OCI-LY7 (cell line): ENCODE data around the gene NME7. TPM values are rescaled to one million over a fixed set of nuclear protein-coding genes. Genes with fewer than 3 reads are reported as not detected.
A peak's percentile ranks its signal among the peaks of the same experiment; 100 is the strongest.

Source experiments
- BruUV-seq: library from RNA; stranded (reverse); fragments of 400-500 nt; replicated peaks from 2 replicates; lab custom pipeline; 2021; lab: Mats Ljungman, UMichigan
- CTCF ChIA-PET: fragments of 300-600 bp; sonication (Branson Sonifier 250); formaldehyde crosslinking; loops from one replicate; lab custom pipeline; 2022; ENCODE audit warnings: antibody characterized with exemption; ENCODE audit not compliant: unreplicated experiment; lab: Charles Lee
- POLR2A ChIA-PET: fragments of 300-600 bp; sonication (Branson Sonifier 250); formaldehyde crosslinking; loops from one replicate; lab custom pipeline; 2022; ENCODE audit warnings: antibody characterized with exemption; lab: Charles Lee
- DNase-seq: peaks from one replicate; pipeline ENCODE4 v3.0.0-alpha.2; 2015; ENCODE audit warnings: low spot score
- H2AFZ ChIP-seq: fragments of 200-600 bp; sonication (generic), shearing (Covaris generic); 2 replicates; pipeline ENCODE4 v1.6.1; 2014; ENCODE audit warnings: mild to moderate bottlenecking, antibody characterized with exemption, low read length, moderate library complexity
- H3K27ac ChIP-seq: fragments of 200-600 bp; sonication (generic); 2 replicates; pipeline ENCODE4 v1.5.1; 2014; ENCODE audit warnings: mixed run types, low read depth, mild to moderate bottlenecking, moderate library complexity, low read length, inconsistent platforms; ENCODE audit not compliant: poor library complexity, severe bottlenecking
- H3K36me3 ChIP-seq: fragments of 200-600 bp; sonication (generic); 2 replicates; pipeline ENCODE4 v1.6.1; 2014; ENCODE audit warnings: mild to moderate bottlenecking, antibody characterized with exemption, low read length, moderate library complexity, mixed read lengths; ENCODE audit not compliant: insufficient read depth
- H3K4me1 ChIP-seq: fragments of 200-600 bp; sonication (generic); 2 replicates; pipeline ENCODE4 v1.5.1; 2014; ENCODE audit warnings: mild to moderate bottlenecking, low read length; ENCODE audit not compliant: insufficient read depth, poor library complexity, severe bottlenecking
- H3K4me2 ChIP-seq: fragments of 200-600 bp; sonication (generic); 2 replicates; pipeline ENCODE4 v1.6.1; 2014; ENCODE audit warnings: mild to moderate bottlenecking, low read length
- H3K4me3 ChIP-seq: fragments of 200-600 bp; sonication (generic); 2 replicates; pipeline ENCODE4 v1.5.1; 2014; ENCODE audit warnings: mild to moderate bottlenecking, low read depth, low read length; ENCODE audit not compliant: poor library complexity, severe bottlenecking
- H3K79me2 ChIP-seq: fragments of 200-600 bp; sonication (generic); 2 replicates; pipeline ENCODE4 v1.6.1; 2016; ENCODE audit warnings: low read depth, mild to moderate bottlenecking, low read length, moderate library complexity, mixed read lengths; ENCODE audit not compliant: insufficient read depth
- H3K9me2 ChIP-seq: fragments of 200-600 bp; sonication (generic); 2 replicates; pipeline ENCODE4 v1.6.1; 2016; ENCODE audit warnings: mild to moderate bottlenecking, low read length, mixed read lengths; ENCODE audit not compliant: insufficient read depth
- H3K9me3 ChIP-seq: fragments of 200-600 bp; sonication (generic); 2 replicates; pipeline ENCODE4 v1.6.1; 2014; ENCODE audit warnings: mild to moderate bottlenecking, mixed run types, low read length, mixed read lengths
- H4K20me1 ChIP-seq: fragments of 200-600 bp; sonication (generic); 2 replicates; pipeline ENCODE4 v1.6.1; 2014; ENCODE audit warnings: mild to moderate bottlenecking, antibody characterized with exemption, low read length, moderate library complexity, mixed read lengths; ENCODE audit not compliant: insufficient read depth
- EZH2phosphoT487 ChIP-seq: fragments of 200-600 bp; sonication (generic); IDR thresholded peaks from 2 replicates; pipeline ENCODE4 v1.6.1; 2018; ENCODE audit warnings: low read depth, borderline replicate concordance, mild to moderate bottlenecking, mixed run types, antibody characterized with exemption, low read length, moderate library complexity, mixed read lengths
- intact Hi-C: fragments of 100-400 bp; cut with micrococcal nuclease; formaldehyde crosslinking; loops from one replicate; pipeline ENCODE4 v1.10.0; 2022; ENCODE audit not compliant: unreplicated experiment
- total RNA-seq, 2 experiments: library from RNA; depleted of rRNA in 1 of 2; stranded (reverse); fragments of >200 nt in 1 of 2; shearing (Covaris generic) in 1 of 2; gene quantifications; 2 replicates each; pipeline ENCODE4 v1.2.3, GENCODE V29; 2014 to 2022
- TF ChIP-seq, protein P1 (sequence below): fragments of 200-600 bp; sonication (generic); conservative IDR thresholded peaks from 2 replicates; pipeline ENCODE4 v1.5.1; 2014; ENCODE audit warnings: mild to moderate bottlenecking, antibody characterized with exemption, low read length, moderate library complexity, mixed read lengths

The NME7 gene
- total RNA-seq, 2 experiments from 2014 or later = 9.3 to 17.0 TPM

DNA sequence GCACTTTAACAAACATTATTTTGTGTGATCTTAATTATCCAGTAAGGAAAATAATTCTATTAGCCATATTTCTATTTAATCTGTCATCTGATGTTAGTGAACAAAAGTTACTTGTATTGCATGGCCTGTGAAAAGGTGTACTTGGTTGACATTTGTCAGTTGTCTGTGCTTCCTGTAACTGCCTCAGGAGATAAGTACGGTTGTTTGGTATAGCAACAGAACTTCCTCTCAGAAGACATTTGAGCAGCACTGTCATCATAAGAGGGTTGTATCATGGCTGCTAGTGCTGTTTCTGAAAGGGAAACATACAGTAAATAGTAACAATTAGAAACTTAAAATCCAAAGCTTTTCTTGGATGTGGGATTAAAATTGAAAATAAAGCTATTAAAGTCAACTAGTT is 3.8 kb upstream of the NME7 start:
- ChIA-PET POLR2A (interaction anchor here (0.7 kb wide), 1 partner anchor 321 kb away, joined by 4 read pairs; no protein-coding TSS in a partner anchor), CTCF (no interaction called here)
- H3K4me3 ChIP-seq = no peak overlapping the region
- intact Hi-C loops = no loop called here
- no peaks in the 10 kb centered on the region for H4K20me1 ChIP-seq
- no peak overlapping the region for H3K27ac ChIP-seq
- peaks cover 29% of the 10 kb centered on the region; the same call in 1 of the 2 replicates for H3K36me3 ChIP-seq
- no peak overlapping the region for H2AFZ ChIP-seq
- peaks cover 18% of the 10 kb centered on the region for H3K79me2 ChIP-seq
- H3K9me3 ChIP-seq = no peaks in the 10 kb centered on the region
- no peak for TF ChIP-seq EZH2phosphoT487
- H3K9me2 ChIP-seq = no peaks in the 10 kb centered on the region; the same call in 1 of the 2 replicates
- peaks cover 20% of the 10 kb centered on the region for H3K4me1 ChIP-seq
- no peak overlapping the region for H3K4me2 ChIP-seq
- BruUV-seq = no TSS peak
- DNase-seq = peak; percentile 14

DNA sequence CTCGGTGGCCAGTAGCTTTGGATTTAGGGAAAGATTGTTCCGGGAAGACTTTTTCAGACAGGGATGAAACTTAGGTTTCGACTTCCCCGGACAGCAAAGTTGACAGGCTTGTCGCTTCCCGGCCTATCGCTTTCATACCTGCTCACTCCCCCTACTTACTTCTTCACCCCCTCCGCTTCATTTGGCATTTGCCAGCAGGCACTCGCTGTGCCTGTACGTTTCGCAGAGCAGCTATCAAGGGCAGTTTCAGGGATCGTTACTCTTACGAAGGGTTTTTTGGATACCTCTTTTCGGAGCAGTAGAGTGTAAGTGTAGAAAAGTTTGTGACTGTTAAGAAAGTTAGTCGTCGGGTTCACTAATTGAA is 791 bp upstream of the NME7 start:
- peak overlapping the region; percentile 74 for H3K27ac ChIP-seq
- H3K4me2 ChIP-seq = peak overlapping the region; percentile 84
- ChIA-PET CTCF (interaction anchor here (0.7 kb wide), 1 partner anchor 199 kb away, joined by 3 read pairs; no protein-coding TSS in a partner anchor), POLR2A (interaction anchor here (0.7 to 1.9 kb wide), 6 partner anchors 9 to 261 kb away, joined by 3 to 6 read pairs (median 4); no protein-coding TSS in a partner anchor)
- no peaks in the 10 kb centered on the region for H3K9me2 ChIP-seq
- TSS peak; percentile 79 for BruUV-seq
- no peaks in the 10 kb centered on the region for H4K20me1 ChIP-seq
- H3K9me3 ChIP-seq = peaks cover 15% of the 10 kb centered on the region; the same call in 1 of the 2 replicates
- peak overlapping the region; percentile 95 for H3K4me3 ChIP-seq
- peaks cover 18% of the 10 kb centered on the region for H3K79me2 ChIP-seq
- peaks cover 20% of the 10 kb centered on the region for H3K4me1 ChIP-seq
- intact Hi-C loops = loop anchor here (5.0 to 10.0 kb wide), 5 partner anchors 119 to 704 kb away; partner anchors contain the start of genes ATP1B1, KIFAP3, METTL18 and SLC19A2
- DNase-seq = peak; percentile 29
- TF ChIP-seq, protein P1, sequence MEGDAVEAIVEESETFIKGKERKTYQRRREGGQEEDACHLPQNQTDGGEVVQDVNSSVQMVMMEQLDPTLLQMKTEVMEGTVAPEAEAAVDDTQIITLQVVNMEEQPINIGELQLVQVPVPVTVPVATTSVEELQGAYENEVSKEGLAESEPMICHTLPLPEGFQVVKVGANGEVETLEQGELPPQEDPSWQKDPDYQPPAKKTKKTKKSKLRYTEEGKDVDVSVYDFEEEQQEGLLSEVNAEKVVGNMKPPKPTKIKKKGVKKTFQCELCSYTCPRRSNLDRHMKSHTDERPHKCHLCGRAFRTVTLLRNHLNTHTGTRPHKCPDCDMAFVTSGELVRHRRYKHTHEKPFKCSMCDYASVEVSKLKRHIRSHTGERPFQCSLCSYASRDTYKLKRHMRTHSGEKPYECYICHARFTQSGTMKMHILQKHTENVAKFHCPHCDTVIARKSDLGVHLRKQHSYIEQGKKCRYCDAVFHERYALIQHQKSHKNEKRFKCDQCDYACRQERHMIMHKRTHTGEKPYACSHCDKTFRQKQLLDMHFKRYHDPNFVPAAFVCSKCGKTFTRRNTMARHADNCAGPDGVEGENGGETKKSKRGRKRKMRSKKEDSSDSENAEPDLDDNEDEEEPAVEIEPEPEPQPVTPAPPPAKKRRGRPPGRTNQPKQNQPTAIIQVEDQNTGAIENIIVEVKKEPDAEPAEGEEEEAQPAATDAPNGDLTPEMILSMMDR = no peak
- no peak for TF ChIP-seq EZH2phosphoT487
- peak overlapping the region; percentile 97 for H2AFZ ChIP-seq
- H3K36me3 ChIP-seq = peaks cover 26% of the 10 kb centered on the region

DNA sequence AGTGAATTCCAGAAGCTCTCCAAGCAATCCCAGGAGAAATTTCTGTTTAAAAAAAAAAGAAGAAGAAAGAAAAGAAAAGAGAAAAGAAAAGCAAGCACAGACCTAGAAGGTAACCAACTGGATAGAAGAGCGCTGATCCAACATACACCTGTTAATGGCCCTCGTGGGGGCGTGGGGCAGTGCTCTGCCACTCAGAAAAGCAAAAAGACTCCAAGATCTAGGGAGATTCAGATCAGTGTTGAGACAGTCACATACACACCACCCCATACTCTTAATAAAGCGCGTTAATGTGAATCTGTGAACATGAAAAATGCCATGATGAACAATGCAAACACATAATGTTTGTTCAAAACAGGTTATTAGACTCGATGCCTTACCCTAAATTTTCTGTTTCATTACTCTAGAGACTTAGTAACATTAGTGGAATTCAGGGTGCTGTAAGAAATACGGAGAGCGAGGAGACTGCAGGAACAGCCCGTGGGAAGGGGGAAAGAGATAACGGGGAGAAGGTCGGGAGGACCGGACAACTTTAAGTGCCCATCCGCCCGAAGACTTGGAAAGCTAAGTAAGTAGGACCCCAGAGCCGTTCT is 406 bp downstream of the NME7 start:
- intact Hi-C loops = loop anchor here (5.0 to 10.0 kb wide), 5 partner anchors 120 to 705 kb away; partner anchors contain the start of genes ATP1B1, KIFAP3, METTL18 and SLC19A2
- Histone ChIP-seq H4K20me1 (no peaks in the 10 kb centered on the region), H3K4me2 (peak overlapping the region; percentile 91), H2AFZ (peak overlapping the region; percentile 97), H3K79me2 (peaks cover 18% of the 10 kb centered on the region), H3K9me3 (peaks cover 15% of the 10 kb centered on the region; the same call in 1 of the 2 replicates), H3K27ac (no peak overlapping the region), H3K36me3 (peaks cover 22% of the 10 kb centered on the region), H3K9me2 (no peaks in the 10 kb centered on the region), H3K4me1 (peaks cover 20% of the 10 kb centered on the region), H3K4me3 (peak overlapping the region; percentile 95)
- DNase-seq = no peak
- POLR2A ChIA-PET = interaction anchor here (0.7 to 1.9 kb wide), 4 partner anchors 11 to 749 kb away, joined by 3 to 6 read pairs (median 4); no protein-coding TSS in a partner anchor
- TF ChIP-seq EZH2phosphoT487 = no peak
- TF ChIP-seq, protein P1 = no peak
- CTCF ChIA-PET = no interaction called here
- BruUV-seq = TSS peak; percentile 83
